ENCODE data around the gene FOSL1. TPM values are rescaled to one million over a fixed set of nuclear protein-coding genes. Genes with fewer than 3 reads are reported as not detected.

Gene FOSL1
- total RNA-seq, 1 experiment from 2014 or later = 58.8 TPM

DNA sequence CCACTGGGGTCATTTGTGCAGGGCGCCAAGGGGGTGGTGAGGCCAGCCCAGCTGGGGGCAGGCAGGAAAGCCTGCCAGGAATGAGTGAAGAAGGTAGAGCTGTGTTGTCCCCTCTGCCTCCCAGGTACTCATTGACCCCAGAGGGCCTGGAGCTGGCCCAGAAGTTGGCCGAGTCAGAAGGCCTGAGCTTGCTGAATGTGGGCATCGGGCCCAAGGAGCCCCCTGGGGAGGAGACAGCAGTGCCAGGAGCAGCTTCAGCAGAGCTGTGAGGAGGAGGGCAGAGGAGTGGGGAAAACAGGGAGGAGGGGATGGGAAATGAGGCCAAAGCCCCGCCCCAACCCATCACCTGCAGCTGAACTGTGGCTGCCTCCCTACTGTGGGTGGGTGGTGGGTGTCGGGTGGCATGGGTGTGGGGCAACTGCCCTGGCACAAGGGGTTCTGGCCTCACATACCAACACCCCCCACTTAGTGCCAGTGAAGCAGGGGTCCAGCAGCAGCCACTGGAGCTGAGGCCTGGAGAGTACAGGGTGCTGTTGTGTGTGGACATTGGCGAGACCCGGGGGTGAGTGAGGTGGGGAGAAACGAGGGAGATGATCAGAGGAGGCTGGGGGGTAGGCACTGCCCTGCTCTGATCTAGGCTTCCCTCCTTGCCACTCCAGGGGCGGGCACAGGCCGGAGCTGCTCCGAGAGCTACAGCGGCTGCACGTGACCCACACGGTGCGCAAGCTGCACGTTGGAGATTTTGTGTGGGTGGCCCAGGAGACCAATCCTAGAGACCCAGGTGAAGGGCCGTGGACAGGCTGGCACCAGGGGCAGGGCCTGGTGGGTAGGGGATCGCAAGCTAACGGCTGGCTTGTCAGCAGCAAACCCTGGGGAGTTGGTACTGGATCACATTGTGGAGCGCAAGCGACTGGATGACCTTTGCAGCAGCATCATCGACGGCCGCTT, 37.0 kb downstream of the FOSL1 start:
- Histone ChIP-seq H3K9me2 (ENCODE audit: insufficient read depth) (no peaks in the 10 kb centered on the region), H3F3A (ENCODE audit: insufficient read depth, low read depth) (peaks cover 37% of the 10 kb centered on the region)
- CTCF ChIA-PET = interaction anchor here (0.5 kb wide), 1 partner anchor 134 kb away, joined by 21 read pairs; no protein-coding TSS in a partner anchor

DNA sequence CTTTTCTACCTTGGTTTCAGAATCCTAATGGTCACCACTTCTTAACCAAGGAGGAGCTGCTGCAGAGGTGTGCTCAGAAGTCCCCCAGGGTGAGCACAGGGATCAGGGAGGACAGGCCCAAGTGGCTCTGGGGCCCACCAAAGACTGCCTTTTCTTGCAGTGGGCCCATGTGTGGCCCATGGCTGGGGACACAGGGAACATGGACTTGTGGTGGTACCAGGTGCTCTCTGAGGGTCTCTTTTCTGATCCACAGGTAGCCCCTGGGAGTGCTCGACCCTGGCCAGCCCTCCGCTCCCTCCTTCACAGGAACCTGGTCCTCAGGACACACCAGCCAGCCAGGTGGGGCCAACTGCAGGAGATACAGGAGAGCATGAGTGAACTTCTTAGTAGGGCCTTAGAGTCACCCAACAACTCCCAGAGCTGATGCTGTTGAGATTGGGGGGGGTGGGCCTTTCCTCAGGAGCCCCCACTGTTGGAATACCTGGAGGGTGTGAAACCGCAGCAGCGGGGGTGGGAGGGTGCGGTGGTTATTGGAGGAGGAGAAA, 37.9 kb downstream of the FOSL1 start:
- Histone ChIP-seq H3K9me3 (ENCODE audit: insufficient read depth, low read depth) (no peaks in the 10 kb centered on the region), H3F3A (ENCODE audit: insufficient read depth, low read depth) (peaks cover 35% of the 10 kb centered on the region), H3K27me3 (ENCODE audit: insufficient read depth, low read depth) (no peaks in the 10 kb centered on the region), H3K79me2 (ENCODE audit: low read depth) (peaks cover 31% of the 10 kb centered on the region), H3K36me3 (ENCODE audit: low read depth) (peaks cover 23% of the 10 kb centered on the region), H3K4me1 (replicated peaks; ENCODE audit: insufficient read depth) (peaks cover 13% of the 10 kb centered on the region), H4K20me1 (ENCODE audit: insufficient read depth) (peaks cover 2% of the 10 kb centered on the region), H3K4me2 (peak overlapping the region; percentile 88), H3K27ac (no peak overlapping the region), H3K4me3 (peak overlapping the region; percentile 96; the same call in 1 of the 2 replicates), H3K9me2 (ENCODE audit: insufficient read depth) (no peaks in the 10 kb centered on the region), H2AFZ (no peak overlapping the region)
- no TSS peak for BruUV-seq (replicated peaks)
- intact Hi-C loops (cut with micrococcal nuclease; ENCODE audit: unreplicated experiment) = no loop called here
- POLR2A ChIA-PET (ENCODE audit: unreplicated experiment) = interaction anchor here (0.5 kb wide), 1 partner anchor 451 kb away, joined by 6 read pairs; no protein-coding TSS in a partner anchor
- no peak for TF ChIP-seq EZH2 (IDR thresholded peaks at IDR 0.05; ENCODE audit: low read depth)
- TF ChIP-seq, protein P1, sequence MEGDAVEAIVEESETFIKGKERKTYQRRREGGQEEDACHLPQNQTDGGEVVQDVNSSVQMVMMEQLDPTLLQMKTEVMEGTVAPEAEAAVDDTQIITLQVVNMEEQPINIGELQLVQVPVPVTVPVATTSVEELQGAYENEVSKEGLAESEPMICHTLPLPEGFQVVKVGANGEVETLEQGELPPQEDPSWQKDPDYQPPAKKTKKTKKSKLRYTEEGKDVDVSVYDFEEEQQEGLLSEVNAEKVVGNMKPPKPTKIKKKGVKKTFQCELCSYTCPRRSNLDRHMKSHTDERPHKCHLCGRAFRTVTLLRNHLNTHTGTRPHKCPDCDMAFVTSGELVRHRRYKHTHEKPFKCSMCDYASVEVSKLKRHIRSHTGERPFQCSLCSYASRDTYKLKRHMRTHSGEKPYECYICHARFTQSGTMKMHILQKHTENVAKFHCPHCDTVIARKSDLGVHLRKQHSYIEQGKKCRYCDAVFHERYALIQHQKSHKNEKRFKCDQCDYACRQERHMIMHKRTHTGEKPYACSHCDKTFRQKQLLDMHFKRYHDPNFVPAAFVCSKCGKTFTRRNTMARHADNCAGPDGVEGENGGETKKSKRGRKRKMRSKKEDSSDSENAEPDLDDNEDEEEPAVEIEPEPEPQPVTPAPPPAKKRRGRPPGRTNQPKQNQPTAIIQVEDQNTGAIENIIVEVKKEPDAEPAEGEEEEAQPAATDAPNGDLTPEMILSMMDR (conservative IDR thresholded peaks at IDR 0.05) = no peak
- CTCF ChIA-PET = interaction anchor here (0.6 kb wide), 1 partner anchor 23 kb away, joined by 5 read pairs; no protein-coding TSS in a partner anchor
- DNase-seq = peak in 1 of 2 experiments; percentile 28

More for the DNA sequence above, 37.0 kb downstream of the FOSL1 start:
- no peaks in the 10 kb centered on the region for H3K9me3 ChIP-seq (ENCODE audit: insufficient read depth, low read depth)
- H3K79me2 ChIP-seq (ENCODE audit: low read depth) = peaks cover 24% of the 10 kb centered on the region
- H4K20me1 ChIP-seq (ENCODE audit: insufficient read depth) = no peaks in the 10 kb centered on the region; the same call in 1 of the 2 replicates
- H3K27me3 ChIP-seq (ENCODE audit: insufficient read depth, low read depth) = no peaks in the 10 kb centered on the region
- POLR2A ChIA-PET (ENCODE audit: unreplicated experiment) = interaction anchor here (0.5 kb wide), 1 partner anchor 450 kb away, joined by 6 read pairs; no protein-coding TSS in a partner anchor
- peak in 1 of 2 experiments; percentile 21 for DNase-seq
- H3K4me1 ChIP-seq (replicated peaks; ENCODE audit: insufficient read depth) = peaks cover 13% of the 10 kb centered on the region
- intact Hi-C loops (cut with micrococcal nuclease; ENCODE audit: unreplicated experiment) = no loop called here
- H3K27ac ChIP-seq = no peak overlapping the region
- H3K4me3 ChIP-seq = no peak overlapping the region
- no peak for TF ChIP-seq EZH2 (IDR thresholded peaks at IDR 0.05; ENCODE audit: low read depth)
- TF ChIP-seq, protein P1 (conservative IDR thresholded peaks at IDR 0.05) = no peak
- no peak overlapping the region for H2AFZ ChIP-seq
- peaks cover 23% of the 10 kb centered on the region for H3K36me3 ChIP-seq (ENCODE audit: low read depth)
- BruUV-seq (replicated peaks) = no TSS peak
- no peak overlapping the region for H3K4me2 ChIP-seq

DNA sequence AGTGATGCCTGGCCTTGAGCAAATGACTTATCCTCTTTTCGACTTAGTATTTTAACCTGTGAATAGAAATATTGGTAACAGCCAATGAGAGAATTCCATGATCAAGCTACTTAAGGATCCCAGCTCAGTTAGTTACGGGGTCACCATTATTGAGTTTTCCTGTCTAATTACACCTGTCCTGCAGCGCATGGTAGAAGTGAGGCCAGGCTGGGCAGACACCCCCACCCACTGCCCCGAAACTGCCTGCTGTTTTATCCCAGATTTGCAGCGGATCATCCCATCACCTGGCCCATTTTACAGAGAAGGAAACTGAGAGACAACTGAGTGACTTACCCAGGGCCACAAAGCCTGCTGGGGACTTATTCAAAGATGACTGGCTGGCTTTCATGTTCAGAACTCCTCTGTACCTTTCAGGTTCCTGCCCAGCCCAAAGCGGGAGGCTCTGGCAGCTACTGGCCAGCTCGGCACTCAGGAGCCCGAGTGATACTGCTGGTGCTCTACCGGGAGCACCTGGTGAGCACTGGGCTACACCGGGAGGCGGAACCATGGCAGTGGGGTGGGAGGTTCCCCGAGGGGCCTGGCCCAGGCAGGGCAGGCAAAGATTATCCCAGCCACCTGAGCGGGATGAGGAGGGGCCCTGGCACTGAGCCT, 38.5 kb downstream of the FOSL1 start:
- peak overlapping the region; percentile 79 for H3K27ac ChIP-seq
- POLR2A ChIA-PET (ENCODE audit: unreplicated experiment) = no interaction called here
- H3K4me3 ChIP-seq = peak overlapping the region; percentile 96
- H3K36me3 ChIP-seq (ENCODE audit: low read depth) = peaks cover 24% of the 10 kb centered on the region
- peaks cover 35% of the 10 kb centered on the region for H3F3A ChIP-seq (ENCODE audit: insufficient read depth, low read depth)
- peaks cover 37% of the 10 kb centered on the region for H3K79me2 ChIP-seq (ENCODE audit: low read depth)
- peak overlapping the region; percentile 88 for H3K4me2 ChIP-seq
- no peaks in the 10 kb centered on the region for H3K9me2 ChIP-seq (ENCODE audit: insufficient read depth)
- peaks cover 13% of the 10 kb centered on the region for H3K4me1 ChIP-seq (replicated peaks; ENCODE audit: insufficient read depth)
- intact Hi-C loops (cut with micrococcal nuclease; ENCODE audit: unreplicated experiment) = no loop called here
- H3K9me3 ChIP-seq (ENCODE audit: insufficient read depth, low read depth) = no peaks in the 10 kb centered on the region
- H4K20me1 ChIP-seq (ENCODE audit: insufficient read depth) = peaks cover 8% of the 10 kb centered on the region
- DNase-seq = peak in 1 of 2 experiments; percentile 33
- no peaks in the 10 kb centered on the region for H3K27me3 ChIP-seq (ENCODE audit: insufficient read depth, low read depth)
- CTCF ChIA-PET = interaction anchor here (0.6 to 1.0 kb wide), 2 partner anchors 23 to 149 kb away, joined by 3 to 5 read pairs; partner anchors contain the start of gene KAT5
- TF ChIP-seq, protein P1 (conservative IDR thresholded peaks at IDR 0.05) = no peak
- no peak for TF ChIP-seq EZH2 (IDR thresholded peaks at IDR 0.05; ENCODE audit: low read depth)
- peak overlapping the region; percentile 92; the same call in 1 of the 2 replicates for H2AFZ ChIP-seq
- BruUV-seq (replicated peaks) = no TSS peak
